ENCODE results near the gene GNG13. TPM values are rescaled to one million over a fixed set of nuclear protein-coding genes. Genes with fewer than 3 reads are reported as not detected.

The GNG13 gene
- total RNA-seq, 1 donor from 2014 or later, result not detected

DNA sequence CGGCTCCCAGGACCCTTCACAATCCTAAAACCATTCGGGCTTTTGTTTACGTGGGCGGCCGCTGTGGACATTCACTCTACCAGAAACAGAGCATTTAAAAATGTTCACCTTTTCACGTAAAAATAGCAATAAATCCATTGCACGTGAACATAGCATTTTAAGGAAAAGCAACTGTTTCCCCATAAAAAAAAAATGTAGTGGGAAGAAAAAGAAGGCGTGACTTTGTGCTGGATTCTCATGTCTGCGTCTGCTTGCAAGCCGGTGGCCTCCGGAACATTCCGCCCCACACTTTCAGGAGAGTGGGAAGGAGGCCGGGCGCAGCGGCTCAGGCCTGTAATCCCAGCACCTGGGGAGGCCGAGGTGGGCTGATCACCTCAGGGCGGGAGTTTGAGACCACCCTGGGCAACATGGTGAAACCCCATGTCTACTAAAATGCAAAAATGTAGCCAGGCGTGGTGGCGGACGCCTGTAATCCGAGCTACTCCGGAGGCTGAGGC, 13.4 kb upstream of the GNG13 start:
- Mint-ChIP-seq H3K4me3 (peak overlapping the region; percentile 6), H3K27me3 (ENCODE audit: low read depth) (peaks cover 46% of the 10 kb centered on the region)

DNA sequence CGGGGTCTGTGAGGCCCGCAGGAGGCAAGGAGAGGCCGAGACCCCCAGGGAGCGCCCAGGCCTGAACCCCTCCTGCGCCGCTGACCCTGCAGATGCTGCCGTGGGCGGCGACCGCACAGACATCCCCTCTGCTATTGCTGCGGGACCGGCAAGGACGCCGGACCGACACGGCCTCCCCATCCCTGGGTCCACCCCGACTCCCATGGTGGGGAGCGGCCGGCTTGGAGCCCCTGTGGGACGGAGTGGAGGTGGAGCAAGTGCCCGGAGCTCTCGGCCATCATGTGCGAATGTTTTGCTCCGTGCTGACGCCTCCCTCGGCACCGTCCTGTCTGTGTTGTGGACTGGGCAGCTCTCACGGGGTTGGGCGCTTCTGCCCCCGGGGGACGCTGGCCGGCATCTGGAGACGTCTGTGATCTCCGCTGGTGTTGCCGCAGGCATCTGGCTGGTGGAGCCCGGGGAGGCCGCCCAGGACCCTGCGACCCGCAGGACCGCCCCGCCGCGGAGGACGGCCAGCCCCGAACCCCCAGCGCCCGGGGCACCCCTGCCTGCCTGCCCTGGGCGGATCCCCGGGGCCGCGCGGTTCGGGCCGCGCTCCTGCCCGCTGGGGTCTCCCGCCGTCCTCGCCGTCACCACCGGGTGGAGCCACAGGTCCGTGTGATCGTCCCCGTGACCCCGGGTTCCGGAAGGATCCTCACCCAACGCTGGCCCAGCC, 12.8 kb upstream of the GNG13 start:
- peaks cover 3% of the 10 kb centered on the region for H3K36me3 Mint-ChIP-seq
- TF ChIP-seq, protein P1, sequence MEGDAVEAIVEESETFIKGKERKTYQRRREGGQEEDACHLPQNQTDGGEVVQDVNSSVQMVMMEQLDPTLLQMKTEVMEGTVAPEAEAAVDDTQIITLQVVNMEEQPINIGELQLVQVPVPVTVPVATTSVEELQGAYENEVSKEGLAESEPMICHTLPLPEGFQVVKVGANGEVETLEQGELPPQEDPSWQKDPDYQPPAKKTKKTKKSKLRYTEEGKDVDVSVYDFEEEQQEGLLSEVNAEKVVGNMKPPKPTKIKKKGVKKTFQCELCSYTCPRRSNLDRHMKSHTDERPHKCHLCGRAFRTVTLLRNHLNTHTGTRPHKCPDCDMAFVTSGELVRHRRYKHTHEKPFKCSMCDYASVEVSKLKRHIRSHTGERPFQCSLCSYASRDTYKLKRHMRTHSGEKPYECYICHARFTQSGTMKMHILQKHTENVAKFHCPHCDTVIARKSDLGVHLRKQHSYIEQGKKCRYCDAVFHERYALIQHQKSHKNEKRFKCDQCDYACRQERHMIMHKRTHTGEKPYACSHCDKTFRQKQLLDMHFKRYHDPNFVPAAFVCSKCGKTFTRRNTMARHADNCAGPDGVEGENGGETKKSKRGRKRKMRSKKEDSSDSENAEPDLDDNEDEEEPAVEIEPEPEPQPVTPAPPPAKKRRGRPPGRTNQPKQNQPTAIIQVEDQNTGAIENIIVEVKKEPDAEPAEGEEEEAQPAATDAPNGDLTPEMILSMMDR (IDR thresholded peaks at IDR 0.05; ENCODE audit: unreplicated experiment), result peak; percentile 63
- H3K9me3 Mint-ChIP-seq, result no peaks in the 10 kb centered on the region
- DNase-seq (ENCODE audit: low spot score in 2 of 2, unreplicated experiment in 2 of 2), result peak in 1 of 2 experiments; percentile 76
- H3K4me1 Mint-ChIP-seq, result peaks cover 3% of the 10 kb centered on the region
- peaks cover 52% of the 10 kb centered on the region for H3K27me3 Mint-ChIP-seq (ENCODE audit: low read depth)
- H3K27ac Mint-ChIP-seq, result no peak overlapping the region
- peak overlapping the region; percentile 6 for H3K4me3 Mint-ChIP-seq

More for the DNA sequence above, 13.4 kb upstream of the GNG13 start:
- Mint-ChIP-seq H3K36me3 (peaks cover 3% of the 10 kb centered on the region), H3K9me3 (no peaks in the 10 kb centered on the region), H3K4me1 (peaks cover 3% of the 10 kb centered on the region), H3K27ac (no peak overlapping the region)
- DNase-seq (ENCODE audit: low spot score in 2 of 2, unreplicated experiment in 2 of 2), result no peak
- TF ChIP-seq, protein P1 (IDR thresholded peaks at IDR 0.05; ENCODE audit: unreplicated experiment), result peak; percentile 11

DNA sequence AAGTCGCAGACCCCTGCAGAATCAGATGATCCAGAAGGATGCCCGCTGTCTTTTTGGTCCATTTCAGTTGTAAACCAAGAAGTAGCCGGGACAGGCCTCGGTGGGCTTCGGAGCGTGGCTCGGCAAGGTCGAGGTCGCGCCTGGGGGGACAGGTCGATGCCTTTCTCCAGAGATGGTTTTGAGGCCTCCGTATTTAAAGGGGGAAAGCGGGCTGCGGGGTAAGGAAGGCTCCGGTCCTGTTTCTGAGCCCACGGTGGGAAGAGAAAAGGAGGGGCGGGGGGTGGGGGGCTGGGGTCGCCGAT, 7.5 kb upstream of the GNG13 start:
- H3K9me3 Mint-ChIP-seq, result no peaks in the 10 kb centered on the region
- peak overlapping the region; percentile 89 for H3K4me3 Mint-ChIP-seq
- no peak for DNase-seq (ENCODE audit: low spot score in 2 of 2, unreplicated experiment in 2 of 2)
- TF ChIP-seq, protein P1 (IDR thresholded peaks at IDR 0.05; ENCODE audit: unreplicated experiment), result no peak
- peaks cover 3% of the 10 kb centered on the region for H3K36me3 Mint-ChIP-seq
- H3K4me1 Mint-ChIP-seq, result peaks cover 4% of the 10 kb centered on the region
- peaks cover 65% of the 10 kb centered on the region for H3K27me3 Mint-ChIP-seq (ENCODE audit: low read depth)
- H3K27ac Mint-ChIP-seq, result peak overlapping the region; percentile 88

DNA sequence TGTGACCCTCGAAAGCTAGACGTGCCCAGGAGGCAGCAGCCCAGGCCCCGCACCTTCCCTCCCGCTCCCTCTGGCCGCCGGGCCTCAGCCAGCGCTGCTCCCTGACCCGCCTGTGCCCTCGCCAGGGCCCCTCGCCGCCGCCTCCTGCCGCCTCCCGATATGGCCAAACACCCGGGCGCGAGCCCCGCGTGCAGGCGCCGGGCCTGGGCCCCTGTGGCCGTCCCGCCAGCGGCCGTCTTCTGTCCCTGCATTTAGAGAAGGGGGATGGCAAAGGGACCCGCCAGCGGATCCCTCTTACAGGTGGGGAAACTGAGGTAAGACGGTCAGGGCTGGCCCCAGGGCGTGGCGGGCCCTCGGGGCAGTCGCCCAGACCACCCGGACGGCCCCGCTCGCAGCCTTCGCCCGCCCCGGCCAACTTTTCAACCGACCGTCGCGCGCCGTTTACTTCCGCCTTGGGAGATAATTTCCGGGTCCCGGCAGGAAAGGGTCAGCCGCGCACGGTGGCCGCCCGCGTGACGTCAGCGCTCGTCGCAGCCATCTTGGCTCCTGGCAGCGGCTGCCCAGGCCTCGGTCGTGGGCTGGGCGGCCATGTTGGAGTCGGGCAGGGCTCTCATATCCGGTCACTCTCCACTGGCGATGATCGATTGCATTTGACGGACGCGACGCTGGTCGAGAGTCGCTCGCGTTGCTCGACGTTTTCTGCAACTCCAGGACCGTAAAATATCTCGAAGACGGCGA, 7.0 kb upstream of the GNG13 start:
- Mint-ChIP-seq H3K27ac (peak overlapping the region; percentile 88), H3K4me3 (peak overlapping the region; percentile 89), H3K9me3 (no peaks in the 10 kb centered on the region), H3K27me3 (ENCODE audit: low read depth) (peaks cover 67% of the 10 kb centered on the region), H3K4me1 (peaks cover 4% of the 10 kb centered on the region), H3K36me3 (no peaks in the 10 kb centered on the region)
- DNase-seq (ENCODE audit: low spot score in 2 of 2, unreplicated experiment in 2 of 2), result peak; percentile 63 to 80
- TF ChIP-seq, protein P1 (IDR thresholded peaks at IDR 0.05; ENCODE audit: unreplicated experiment), result no peak

DNA sequence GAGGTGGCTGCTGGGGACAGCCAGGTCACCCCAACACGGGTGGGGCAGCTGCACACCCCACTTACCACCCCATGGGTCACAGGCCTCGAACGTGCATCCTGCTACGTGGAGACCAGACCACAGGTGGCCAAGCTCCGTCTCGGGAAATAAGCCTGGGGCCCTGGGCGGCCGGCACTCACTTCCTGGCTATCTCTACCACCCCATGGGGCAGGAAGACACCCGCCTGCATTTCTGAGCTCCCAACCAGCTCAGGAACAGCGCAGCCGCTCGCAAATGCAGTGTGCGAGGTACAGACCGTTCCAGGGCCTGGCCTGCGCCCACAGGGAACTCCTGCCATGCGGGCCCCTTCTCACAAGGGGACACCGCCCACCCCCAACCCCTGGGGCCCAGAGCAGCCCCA, 4.9 kb upstream of the GNG13 start:
- Mint-ChIP-seq H3K27ac (no peak overlapping the region), H3K9me3 (no peaks in the 10 kb centered on the region), H3K4me1 (peaks cover 4% of the 10 kb centered on the region), H3K4me3 (no peak overlapping the region), H3K36me3 (no peaks in the 10 kb centered on the region), H3K27me3 (ENCODE audit: low read depth) (peaks cover 68% of the 10 kb centered on the region)
- TF ChIP-seq, protein P1 (IDR thresholded peaks at IDR 0.05; ENCODE audit: unreplicated experiment), result no peak
- no peak for DNase-seq (ENCODE audit: low spot score in 2 of 2, unreplicated experiment in 2 of 2)

Data from mesothelial cell of epicardium (in vitro differentiated cells).